ENCODE measurements around the gene KANK4.

DNA sequence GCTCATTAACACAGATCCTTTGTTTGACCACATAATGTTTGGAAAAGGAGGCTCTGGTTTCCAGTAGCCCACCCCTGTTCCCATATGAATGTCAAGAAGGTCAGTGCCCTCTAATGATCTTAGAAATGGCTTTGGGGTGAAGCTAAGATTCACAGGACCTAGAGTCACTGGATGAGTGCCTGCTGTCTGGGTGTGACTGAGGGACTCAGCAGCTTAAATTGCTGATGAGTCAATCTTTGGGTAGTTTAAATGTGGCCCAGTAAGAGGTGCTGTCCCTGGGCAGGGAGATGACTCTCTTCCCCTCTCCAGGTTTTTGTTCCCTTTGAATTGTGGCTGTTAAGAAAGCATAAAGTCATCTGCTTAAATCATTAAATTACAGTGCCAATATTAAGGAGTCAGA lies 74.0 kb downstream of the KANK4 start:
- TF ChIP-seq POLR2A (IDR thresholded peaks at IDR 0.05): no peak
- TF ChIP-seq, protein P1, sequence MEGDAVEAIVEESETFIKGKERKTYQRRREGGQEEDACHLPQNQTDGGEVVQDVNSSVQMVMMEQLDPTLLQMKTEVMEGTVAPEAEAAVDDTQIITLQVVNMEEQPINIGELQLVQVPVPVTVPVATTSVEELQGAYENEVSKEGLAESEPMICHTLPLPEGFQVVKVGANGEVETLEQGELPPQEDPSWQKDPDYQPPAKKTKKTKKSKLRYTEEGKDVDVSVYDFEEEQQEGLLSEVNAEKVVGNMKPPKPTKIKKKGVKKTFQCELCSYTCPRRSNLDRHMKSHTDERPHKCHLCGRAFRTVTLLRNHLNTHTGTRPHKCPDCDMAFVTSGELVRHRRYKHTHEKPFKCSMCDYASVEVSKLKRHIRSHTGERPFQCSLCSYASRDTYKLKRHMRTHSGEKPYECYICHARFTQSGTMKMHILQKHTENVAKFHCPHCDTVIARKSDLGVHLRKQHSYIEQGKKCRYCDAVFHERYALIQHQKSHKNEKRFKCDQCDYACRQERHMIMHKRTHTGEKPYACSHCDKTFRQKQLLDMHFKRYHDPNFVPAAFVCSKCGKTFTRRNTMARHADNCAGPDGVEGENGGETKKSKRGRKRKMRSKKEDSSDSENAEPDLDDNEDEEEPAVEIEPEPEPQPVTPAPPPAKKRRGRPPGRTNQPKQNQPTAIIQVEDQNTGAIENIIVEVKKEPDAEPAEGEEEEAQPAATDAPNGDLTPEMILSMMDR (IDR thresholded peaks at IDR 0.05): no peak
